Measurements from ENCODE around the gene ARL15.

GRCh38 chr5:54323495-54323894 lies 13.1 kb upstream of the ARL15 start:
- TF ChIP-seq CTCF (IDR thresholded peaks at IDR 0.05) (no peak), POLR2A (IDR thresholded peaks at IDR 0.05) (no peak), EP300 (IDR thresholded peaks at IDR 0.05) (no peak)
